Natural killer cell (primary cell): ENCODE measurements around the gene PALLD. TPM values are rescaled to one million over a fixed set of nuclear protein-coding genes. Genes with fewer than 3 reads are reported as not detected.

ENCODE experiments used
- ATAC-seq, 3 donors: fragments of 150-1000 bp in 2 of 3; fragments of 200-7000 bp in 1 of 3; cut with Tn5 transposase; 1 replicate in 1 of 3; 2 replicates in 2 of 3; pipeline ENCODE4 v1.10.0; 2021; ENCODE audit warnings: mild to moderate bottlenecking in 2 of 3, moderate library complexity in 2 of 3
- DNase-seq, 2 donors: peaks; one replicate each; pipeline versions ENCODE4 v3.0.0 to v3.0.0-alpha.2; 2013 to 2021; ENCODE audit warnings: mixed read lengths in 1 of 2
- H3K27ac ChIP-seq: one replicate; pipeline ENCODE4 v1.5.1; 2013; ENCODE audit warnings: mild to moderate bottlenecking, low read length
- H3K27me3 ChIP-seq: one replicate; pipeline ENCODE4 v1.6.1; 2013; ENCODE audit warnings: low read length; ENCODE audit not compliant: control insufficient read depth, insufficient read depth
- H3K36me3 ChIP-seq: one replicate; pipeline ENCODE4 v1.6.1; 2013; ENCODE audit warnings: low read length; ENCODE audit not compliant: control insufficient read depth, insufficient read depth
- H3K4me1 ChIP-seq: one replicate; pipeline ENCODE4 v1.6.1; 2013; ENCODE audit warnings: low read length; ENCODE audit not compliant: control insufficient read depth, insufficient read depth
- H3K4me3 ChIP-seq: one replicate; pipeline ENCODE4 v1.5.1; 2013; ENCODE audit warnings: low read length
- H3K9me3 ChIP-seq: one replicate; pipeline ENCODE4 v1.6.1; 2013; ENCODE audit warnings: low read length; ENCODE audit not compliant: control insufficient read depth, insufficient read depth
- H3K27ac Mint-ChIP-seq, 2 donors: one replicate each; pipeline ENCODE4 v1.8.0; 2022; ENCODE audit warnings: mild to moderate bottlenecking in 2 of 2, mixed read lengths in 2 of 2, moderate library complexity in 1 of 2
- H3K27me3 Mint-ChIP-seq, 2 donors: one replicate each; pipeline ENCODE4 v1.8.0; 2022; ENCODE audit warnings: low read depth in 2 of 2, mixed read lengths in 2 of 2
- H3K36me3 Mint-ChIP-seq: one replicate; pipeline ENCODE4 v1.8.0; 2022; ENCODE audit warnings: mixed read lengths
- H3K4me1 Mint-ChIP-seq, 2 donors: one replicate each; pipeline ENCODE4 v1.8.0; 2022; ENCODE audit warnings: mixed read lengths in 2 of 2
- H3K4me3 Mint-ChIP-seq: one replicate; pipeline ENCODE4 v1.8.0; 2022; ENCODE audit warnings: mild to moderate bottlenecking, moderate library complexity, mixed read lengths
- H3K9me3 Mint-ChIP-seq, 2 donors: one replicate each; pipeline ENCODE4 v1.8.0; 2022; ENCODE audit warnings: mixed read lengths in 2 of 2
- CTCF ChIP-seq: fragments of 200-600 bp; IDR thresholded peaks from one replicate; pipeline ENCODE4 v1.8.0; 2022; ENCODE audit warnings: antibody characterized with exemption
- WGBS: methylation state at CpG from one replicate; pipeline ENCODE4 v1.1.7; 2013; ENCODE audit warnings: missing lambda C conversion rate; ENCODE audit not compliant: insufficient coverage; 5-methylcytosine and 5-hydroxymethylcytosine counted together
- intact Hi-C: fragments of 100-400 bp; cut with micrococcal nuclease; formaldehyde crosslinking; loops from one replicate; pipeline ENCODE4 v1.14.2; 2022
- total RNA-seq, 4 donors: library from RNA; stranded (reverse); fragments of 120-200 nt in 1 of 4; gene quantifications; one replicate each; pipeline versions ENCODE4 v1.2.3 to v1.2.4, GENCODE V29; 2013 to 2022

The PALLD gene
- total RNA-seq, 3 donors from 2014 or later (not counting 1 experiment from before 2014, with no cell fraction given), result 15.1 to 25.4 (median 22.8) TPM

- Histone ChIP-seq H3K36me3 (no peaks in the 10 kb centered on the region), H3K4me1 (peaks cover 13% of the 10 kb centered on the region), H3K9me3 (no peaks in the 10 kb centered on the region), H3K27ac (no peak overlapping the region), H3K27me3 (peaks cover 29% of the 10 kb centered on the region), H3K4me3 (no peak overlapping the region)
- TF ChIP-seq CTCF, result no peak
- no peak overlapping the region for H3K27ac Mint-ChIP-seq
- intact Hi-C loops, result no loop called here
- H3K9me3 Mint-ChIP-seq, result no peaks in the 10 kb centered on the region
- peak in 2 of 3 donors; percentile 8 to 42 for ATAC-seq
- H3K4me1 Mint-ChIP-seq, result peaks cover 27 to 32% of the 10 kb centered on the region in 2 donors
- H3K27me3 Mint-ChIP-seq, result peaks cover 68 to 80% of the 10 kb centered on the region in 2 donors
- no peaks in the 10 kb centered on the region for H3K36me3 Mint-ChIP-seq
- 2% methylated on average over 43 of the region's 55 CpGs for WGBS
- no peak overlapping the region for H3K4me3 Mint-ChIP-seq
- DNase-seq, result no peak
Measured at GRCh38 chr4:168631241-168632162, 134.7 kb downstream of the PALLD start.

DNA sequence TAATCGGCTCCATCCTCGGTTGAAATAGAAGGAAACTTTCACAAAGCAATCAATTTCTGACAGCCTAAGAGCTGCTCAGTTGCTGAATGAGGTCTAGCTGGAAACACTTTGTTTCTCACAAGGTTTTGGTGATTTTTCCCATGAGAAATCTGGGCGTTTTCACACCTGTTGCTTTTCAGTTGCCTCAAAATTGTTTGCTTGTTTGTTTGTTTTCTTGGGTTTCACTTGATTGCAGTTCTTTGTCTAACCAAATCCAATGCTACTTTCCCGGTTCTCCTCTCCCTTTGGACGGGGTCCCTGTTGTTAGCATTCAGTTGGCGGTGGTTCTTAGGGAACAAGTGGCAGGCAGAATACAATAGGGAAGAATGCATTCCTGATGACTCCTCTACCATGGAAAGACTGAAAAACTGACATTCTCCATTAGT lies 135.5 kb downstream of the PALLD start:
- Mint-ChIP-seq H3K27ac (no peak overlapping the region), H3K9me3 (no peaks in the 10 kb centered on the region), H3K4me3 (peak overlapping the region; percentile 25), H3K27me3 (peaks cover 69 to 83% of the 10 kb centered on the region in 2 donors), H3K36me3 (no peaks in the 10 kb centered on the region), H3K4me1 (peaks cover 27 to 32% of the 10 kb centered on the region in 2 donors)
- WGBS, result 5% methylated on average over 5 of the region's 6 CpGs
- Histone ChIP-seq H3K4me3 (no peak overlapping the region), H3K4me1 (peaks cover 13% of the 10 kb centered on the region), H3K9me3 (no peaks in the 10 kb centered on the region), H3K27ac (no peak overlapping the region), H3K27me3 (peaks cover 29% of the 10 kb centered on the region), H3K36me3 (no peaks in the 10 kb centered on the region)
- intact Hi-C loops, result no loop called here
- DNase-seq (no peak), ATAC-seq (no peak)
- TF ChIP-seq CTCF, result no peak

DNA sequence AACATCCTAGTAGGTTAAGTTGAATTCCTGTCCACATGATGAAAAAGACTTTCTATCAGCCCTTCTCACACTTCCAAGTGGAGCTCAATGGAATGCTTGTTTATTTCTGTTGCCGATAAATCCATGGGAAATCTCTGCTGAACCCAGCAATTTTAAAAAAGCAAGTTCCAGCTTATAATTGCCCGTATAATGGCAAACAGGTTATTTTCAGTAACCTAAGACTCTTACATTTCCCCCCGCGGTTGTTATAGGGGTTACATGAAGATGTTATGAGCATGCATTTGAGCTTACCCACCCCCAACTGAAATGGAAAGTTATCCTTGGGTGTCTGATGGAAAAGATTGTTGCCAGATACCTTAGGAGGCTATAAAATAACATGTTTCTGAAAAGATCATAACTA lies 136.2 kb downstream of the PALLD start:
- H3K36me3 Mint-ChIP-seq, result no peaks in the 10 kb centered on the region
- Histone ChIP-seq H3K9me3 (no peaks in the 10 kb centered on the region), H3K4me3 (no peak overlapping the region), H3K4me1 (peaks cover 13% of the 10 kb centered on the region), H3K36me3 (no peaks in the 10 kb centered on the region), H3K27me3 (peaks cover 29% of the 10 kb centered on the region), H3K27ac (no peak overlapping the region)
- no peak for TF ChIP-seq CTCF
- intact Hi-C loops, result no loop called here
- peaks cover 27 to 32% of the 10 kb centered on the region in 2 donors for H3K4me1 Mint-ChIP-seq
- DNase-seq (no peak), ATAC-seq (no peak)
- peaks cover 69 to 79% of the 10 kb centered on the region in 2 donors for H3K27me3 Mint-ChIP-seq
- no peak overlapping the region for H3K4me3 Mint-ChIP-seq
- H3K27ac Mint-ChIP-seq, result no peak overlapping the region
- no peaks in the 10 kb centered on the region for H3K9me3 Mint-ChIP-seq
- 31% methylated on average over 1 of the region's 4 CpGs for WGBS
